Loucy (cell line): ENCODE results near the gene RAD51C.

Source experiments
- H2AFZ ChIP-seq: fragments of 200-600 bp; sonication (generic); 2 replicates; pipeline ENCODE4 v1.6.0; 2016; ENCODE audit warnings: antibody characterized with exemption, mild to moderate bottlenecking, low read length, moderate library complexity
- H3F3A ChIP-seq: fragments of 200-600 bp; 2 replicates; pipeline ENCODE4 v1.6.0; 2016; ENCODE audit warnings: antibody characterized with exemption, low read depth, mild to moderate bottlenecking
- H3K27me3 ChIP-seq: fragments of 200-600 bp; sonication (generic); 2 replicates; pipeline ENCODE4 v1.6.1; 2014; ENCODE audit warnings: low read length, mild to moderate bottlenecking; ENCODE audit not compliant: insufficient read depth, poor library complexity, severe bottlenecking
- H3K36me3 ChIP-seq: fragments of 200-600 bp; sonication (generic); 2 replicates; pipeline ENCODE4 v1.6.1; 2016; ENCODE audit warnings: low read length; ENCODE audit not compliant: insufficient read depth
- H3K4me1 ChIP-seq: fragments of 200-600 bp; sonication (generic); 2 replicates; pipeline ENCODE4 v1.5.1; 2014; ENCODE audit warnings: low read length, mild to moderate bottlenecking; ENCODE audit not compliant: insufficient read depth, poor library complexity, severe bottlenecking
- H3K4me2 ChIP-seq: fragments of 200-600 bp; sonication (generic); 2 replicates; pipeline ENCODE4 v1.6.0; 2014; ENCODE audit warnings: antibody characterized with exemption, low read length, low read depth, mild to moderate bottlenecking; ENCODE audit not compliant: poor library complexity, severe bottlenecking
- H3K4me3 ChIP-seq: fragments of 200-600 bp; sonication (generic); 2 replicates; pipeline ENCODE4 v1.5.1; 2014; ENCODE audit warnings: low read length, mild to moderate bottlenecking, mixed read lengths; ENCODE audit not compliant: poor library complexity, severe bottlenecking
- H3K79me2 ChIP-seq: fragments of 200-600 bp; sonication (generic); 2 replicates; pipeline ENCODE4 v1.6.1; 2014; ENCODE audit warnings: low read length; ENCODE audit not compliant: insufficient read depth
- H3K9ac ChIP-seq: fragments of 200-600 bp; sonication (generic); 2 replicates; pipeline ENCODE4 v1.6.0; 2014; ENCODE audit warnings: mild to moderate bottlenecking, low read depth, low read length, moderate library complexity; ENCODE audit not compliant: poor library complexity, severe bottlenecking
- H3K9me2 ChIP-seq: fragments of 200-600 bp; sonication (generic); replicated peaks from 2 replicates; pipeline ENCODE4 v1.6.1; 2016; ENCODE audit warnings: low read depth, low read length, mixed read lengths
- H3K9me3 ChIP-seq: fragments of 200-600 bp; sonication (generic); 2 replicates; pipeline ENCODE4 v1.6.1; 2014; ENCODE audit warnings: mild to moderate bottlenecking, antibody characterized with exemption, low read length, low read depth; ENCODE audit not compliant: insufficient read depth
- H4K20me1 ChIP-seq: fragments of 200-600 bp; sonication (generic); 2 replicates; pipeline ENCODE4 v1.6.0; 2014; ENCODE audit warnings: antibody characterized with exemption, low read length, mild to moderate bottlenecking; ENCODE audit not compliant: insufficient read depth, poor library complexity, severe bottlenecking
- CTCF ChIP-seq: fragments of 200-600 bp; sonication (generic); conservative IDR thresholded peaks from 2 replicates; pipeline ENCODE4 v1.5.1; 2014; ENCODE audit warnings: mild to moderate bottlenecking, antibody characterized with exemption, low read length
- EZH2phosphoT487 ChIP-seq: fragments of 200-600 bp; IDR thresholded peaks from 2 replicates; pipeline ENCODE4 v1.6.1; 2018; ENCODE audit warnings: antibody characterized with exemption, mild to moderate bottlenecking, moderate library complexity, borderline replicate concordance

Gene RAD51C

GRCh38 chr17:58728798-58729197 is 36.4 kb downstream of the RAD51C start:
- peaks cover 18% of the 10 kb centered on the region; the same call in 1 of the 2 replicates for H3K36me3 ChIP-seq
- no peaks in the 10 kb centered on the region for H3K27me3 ChIP-seq
- no peak overlapping the region for H3K4me3 ChIP-seq
- H3K4me1 ChIP-seq, result no peaks in the 10 kb centered on the region
- H3K79me2 ChIP-seq, result no peaks in the 10 kb centered on the region
- H2AFZ ChIP-seq, result no peak overlapping the region
- H3K9ac ChIP-seq, result no peak overlapping the region
- TF ChIP-seq EZH2phosphoT487, result no peak
- no peak for TF ChIP-seq CTCF
- H3K4me2 ChIP-seq, result no peak overlapping the region
- H4K20me1 ChIP-seq, result no peaks in the 10 kb centered on the region
- no peaks in the 10 kb centered on the region for H3K9me3 ChIP-seq
- no peaks in the 10 kb centered on the region for H3F3A ChIP-seq
- no peaks in the 10 kb centered on the region for H3K9me2 ChIP-seq

GRCh38 chr17:58730937-58731336 is 38.5 kb downstream of the RAD51C start:
- no peaks in the 10 kb centered on the region for H3K79me2 ChIP-seq
- H3K4me2 ChIP-seq, result no peak overlapping the region
- no peak overlapping the region for H3K4me3 ChIP-seq
- H3K27me3 ChIP-seq, result no peaks in the 10 kb centered on the region
- TF ChIP-seq EZH2phosphoT487 (no peak), CTCF (no peak)
- no peaks in the 10 kb centered on the region for H4K20me1 ChIP-seq
- no peaks in the 10 kb centered on the region for H3F3A ChIP-seq
- H2AFZ ChIP-seq, result no peak overlapping the region
- H3K4me1 ChIP-seq, result no peaks in the 10 kb centered on the region
- no peaks in the 10 kb centered on the region for H3K9me3 ChIP-seq
- H3K9me2 ChIP-seq, result no peaks in the 10 kb centered on the region
- H3K9ac ChIP-seq, result no peak overlapping the region
- H3K36me3 ChIP-seq, result peaks cover 9% of the 10 kb centered on the region; the same call in 1 of the 2 replicates

GRCh38 chr17:58734040-58734439 is 41.6 kb downstream of the RAD51C start:
- H3K4me2 ChIP-seq, result no peak overlapping the region
- peaks cover 9% of the 10 kb centered on the region; the same call in 1 of the 2 replicates for H3K36me3 ChIP-seq
- H3K4me1 ChIP-seq, result no peaks in the 10 kb centered on the region
- no peak overlapping the region for H3K9ac ChIP-seq
- no peaks in the 10 kb centered on the region for H4K20me1 ChIP-seq
- H3F3A ChIP-seq, result no peaks in the 10 kb centered on the region
- TF ChIP-seq CTCF, result no peak
- no peak for TF ChIP-seq EZH2phosphoT487
- H3K9me2 ChIP-seq, result no peaks in the 10 kb centered on the region
- H3K9me3 ChIP-seq, result no peaks in the 10 kb centered on the region
- no peaks in the 10 kb centered on the region for H3K27me3 ChIP-seq
- H2AFZ ChIP-seq, result no peak overlapping the region
- H3K79me2 ChIP-seq, result no peaks in the 10 kb centered on the region
- H3K4me3 ChIP-seq, result no peak overlapping the region
